Hepatocyte (in vitro differentiated cells): Measurements from ENCODE around the gene PRDX5. TPM values are rescaled to one million over a fixed set of nuclear protein-coding genes. Genes with fewer than 3 reads are reported as not detected.

Source experiments
- DNase-seq: peaks from one replicate; pipeline ENCODE4 v3.0.0-alpha.2; 2016; ENCODE audit warnings: low spot score
- H2AFZ ChIP-seq: fragments of 200-600 bp; sonication (generic); 2 replicates; pipeline ENCODE4 v1.6.0; 2016; ENCODE audit warnings: antibody characterized with exemption, mild to moderate bottlenecking
- H3K27ac ChIP-seq: fragments of 200-600 bp; sonication (generic); 2 replicates; pipeline ENCODE4 v1.5.1; 2016; ENCODE audit warnings: mild to moderate bottlenecking
- H3K27me3 ChIP-seq: fragments of 200-600 bp; sonication (generic); 2 replicates; pipeline ENCODE4 v1.6.1; 2016
- H3K36me3 ChIP-seq: fragments of 200-600 bp; sonication (generic); replicated peaks from 2 replicates; pipeline ENCODE4 v1.5.1; 2016; ENCODE audit warnings: low read depth; ENCODE audit not compliant: insufficient read depth
- H3K4me1 ChIP-seq: fragments of 200-600 bp; sonication (generic); 2 replicates; pipeline ENCODE4 v1.5.1; 2016; ENCODE audit warnings: mild to moderate bottlenecking, moderate library complexity; ENCODE audit not compliant: insufficient read depth
- H3K4me2 ChIP-seq: fragments of 200-600 bp; sonication (generic); 2 replicates; pipeline ENCODE4 v1.6.0; 2016
- H3K4me3 ChIP-seq: fragments of 200-600 bp; sonication (generic); 2 replicates; pipeline ENCODE4 v1.5.1; 2016; ENCODE audit warnings: mild to moderate bottlenecking
- H3K79me2 ChIP-seq: fragments of 200-600 bp; sonication (generic); 2 replicates; pipeline ENCODE4 v1.6.0; 2017; ENCODE audit warnings: mild to moderate bottlenecking
- H3K9me2 ChIP-seq: fragments of 200-600 bp; sonication (generic); replicated peaks from 2 replicates; pipeline ENCODE4 v1.6.0; 2017; ENCODE audit warnings: mild to moderate bottlenecking; ENCODE audit not compliant: insufficient read depth
- H3K9me3 ChIP-seq: fragments of 200-600 bp; sonication (generic); 2 replicates; pipeline ENCODE4 v1.5.1; 2016; ENCODE audit warnings: low read depth, mild to moderate bottlenecking
- H4K20me1 ChIP-seq: fragments of 200-600 bp; sonication (generic); 2 replicates; pipeline ENCODE4 v1.6.0; 2016; ENCODE audit warnings: mild to moderate bottlenecking; ENCODE audit not compliant: insufficient read depth, poor library complexity, severe bottlenecking
- EZH2 ChIP-seq: fragments of 200-600 bp; sonication (generic); IDR thresholded peaks from 2 replicates; pipeline ENCODE4 v1.6.1; 2016; ENCODE audit warnings: antibody characterized with exemption, mild to moderate bottlenecking, borderline replicate concordance
- EZH2phosphoT487 ChIP-seq: fragments of 200-600 bp; sonication (generic); IDR thresholded peaks from one replicate; pipeline ENCODE4 v1.6.1; 2018; ENCODE audit warnings: antibody characterized with exemption, mild to moderate bottlenecking, low read depth, moderate library complexity; ENCODE audit not compliant: unreplicated experiment, severe bottlenecking
- WGBS: methylation state at CpG from one replicate; pipeline ENCODE4 v1.1.6; 2016; ENCODE audit warnings: low lambda C conversion rate; ENCODE audit errors: missing lambda C conversion rate; 5-methylcytosine and 5-hydroxymethylcytosine counted together
- polyA plus RNA-seq: library from polyadenylated mRNA; unstranded; fragments of >200 nt; fragmentation: Nextera tagmentation; extraction: Ambion mirVana; gene quantifications from 2 replicates; pipeline ENCODE4 v1.2.1, GENCODE V29; 2016
- total RNA-seq: library from RNA; depleted of rRNA; stranded (reverse); fragments of >200 nt; gene quantifications from 2 replicates; pipeline ENCODE4 v1.2.3, GENCODE V29; 2014
- TF ChIP-seq, protein P1 (sequence below): fragments of 200-600 bp; sonication (generic); IDR thresholded peaks from 2 replicates; pipeline ENCODE4 v1.5.1; 2016; ENCODE audit warnings: antibody characterized with exemption, mild to moderate bottlenecking; ENCODE audit not compliant: poor library complexity

Gene PRDX5
- total and polyA plus RNA-seq, 2 experiments from 2014 or later: 267 to 517 TPM

DNA sequence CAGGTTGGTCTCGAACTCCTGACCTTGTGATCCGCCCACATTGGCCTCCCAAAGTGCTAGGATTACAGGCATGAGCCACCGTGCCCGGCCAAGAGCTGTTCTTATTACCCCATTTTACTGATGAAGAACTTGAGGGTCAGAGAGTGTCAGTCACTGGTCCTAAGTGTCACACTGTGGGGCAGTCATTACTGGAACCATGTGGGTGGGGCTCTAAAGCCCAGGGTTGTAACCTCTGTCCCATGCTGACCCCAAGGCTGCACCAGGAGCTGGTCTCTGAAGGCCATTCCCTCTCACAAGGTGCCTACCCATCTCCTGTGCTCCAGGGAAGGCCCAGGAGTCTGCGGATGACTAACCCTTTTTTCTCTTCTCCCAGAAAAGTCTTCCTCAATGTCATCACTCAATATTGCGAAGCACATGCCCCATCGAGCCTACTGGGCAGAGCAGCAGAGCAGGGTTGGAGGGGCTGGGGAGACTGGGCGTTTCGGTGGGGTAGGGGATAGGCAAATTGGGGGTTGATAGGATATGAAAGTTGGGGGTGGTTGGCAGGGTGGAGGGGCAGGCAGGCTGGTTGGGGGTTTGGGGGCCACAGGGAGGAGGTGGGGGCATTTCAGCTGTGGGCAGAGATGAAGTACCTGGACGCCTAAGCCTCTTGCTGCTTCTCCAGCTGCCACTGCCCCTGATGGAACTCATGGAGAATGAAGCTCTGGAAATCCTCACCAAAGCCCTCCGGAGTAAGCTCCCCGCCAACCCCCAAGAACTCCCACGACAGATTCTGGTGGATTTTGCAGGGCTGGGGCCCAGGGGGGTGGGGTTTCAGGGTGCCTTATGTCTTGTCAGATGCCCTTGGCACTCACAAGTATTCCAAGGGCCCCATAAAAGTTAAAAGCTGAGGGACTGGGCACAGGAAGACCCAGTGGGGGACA is 14.6 kb upstream of the PRDX5 start:
- Histone ChIP-seq H3K27ac (peak overlapping the region; percentile 87), H3K27me3 (peaks cover 25% of the 10 kb centered on the region)
- no peak for TF ChIP-seq EZH2
- TF ChIP-seq, protein P1, sequence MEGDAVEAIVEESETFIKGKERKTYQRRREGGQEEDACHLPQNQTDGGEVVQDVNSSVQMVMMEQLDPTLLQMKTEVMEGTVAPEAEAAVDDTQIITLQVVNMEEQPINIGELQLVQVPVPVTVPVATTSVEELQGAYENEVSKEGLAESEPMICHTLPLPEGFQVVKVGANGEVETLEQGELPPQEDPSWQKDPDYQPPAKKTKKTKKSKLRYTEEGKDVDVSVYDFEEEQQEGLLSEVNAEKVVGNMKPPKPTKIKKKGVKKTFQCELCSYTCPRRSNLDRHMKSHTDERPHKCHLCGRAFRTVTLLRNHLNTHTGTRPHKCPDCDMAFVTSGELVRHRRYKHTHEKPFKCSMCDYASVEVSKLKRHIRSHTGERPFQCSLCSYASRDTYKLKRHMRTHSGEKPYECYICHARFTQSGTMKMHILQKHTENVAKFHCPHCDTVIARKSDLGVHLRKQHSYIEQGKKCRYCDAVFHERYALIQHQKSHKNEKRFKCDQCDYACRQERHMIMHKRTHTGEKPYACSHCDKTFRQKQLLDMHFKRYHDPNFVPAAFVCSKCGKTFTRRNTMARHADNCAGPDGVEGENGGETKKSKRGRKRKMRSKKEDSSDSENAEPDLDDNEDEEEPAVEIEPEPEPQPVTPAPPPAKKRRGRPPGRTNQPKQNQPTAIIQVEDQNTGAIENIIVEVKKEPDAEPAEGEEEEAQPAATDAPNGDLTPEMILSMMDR: no peak
- TF ChIP-seq EZH2phosphoT487: no peak

DNA sequence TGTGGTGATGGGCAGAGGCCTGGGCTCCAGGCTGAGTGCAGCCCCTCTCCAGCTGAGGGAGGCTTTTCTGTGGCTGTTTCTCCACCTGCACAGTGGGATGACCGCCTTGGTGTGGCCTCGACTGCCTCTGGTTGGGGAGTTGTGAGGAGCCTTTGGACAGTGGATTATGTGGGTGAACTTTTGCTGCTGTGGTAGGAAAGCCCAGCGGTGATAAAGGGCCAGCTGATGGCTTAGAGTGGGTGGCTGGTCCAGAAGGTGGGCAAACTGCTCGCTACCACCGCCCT is 13.9 kb upstream of the PRDX5 start:
- H3K27me3 ChIP-seq: peaks cover 19% of the 10 kb centered on the region
- H3K36me3 ChIP-seq: no peaks in the 10 kb centered on the region
- no peaks in the 10 kb centered on the region for H3K9me3 ChIP-seq
- H4K20me1 ChIP-seq: no peaks in the 10 kb centered on the region
- no peak overlapping the region for H2AFZ ChIP-seq
- H3K4me1 ChIP-seq: peaks cover 29% of the 10 kb centered on the region
- peak overlapping the region; percentile 78 for H3K4me2 ChIP-seq
- no peaks in the 10 kb centered on the region for H3K9me2 ChIP-seq
- TF ChIP-seq, protein P1: no peak
- WGBS: 56% methylated on average over 5 of the region's 5 CpGs
- DNase-seq: no peak
- no peak overlapping the region for H3K4me3 ChIP-seq
- peak overlapping the region; percentile 87 for H3K27ac ChIP-seq
- peaks cover 28% of the 10 kb centered on the region for H3K79me2 ChIP-seq

More for the DNA sequence above, 14.6 kb upstream of the PRDX5 start:
- Histone ChIP-seq H3K4me3 (no peak overlapping the region), H4K20me1 (no peaks in the 10 kb centered on the region), H2AFZ (no peak overlapping the region), H3K9me2 (no peaks in the 10 kb centered on the region), H3K79me2 (peaks cover 24% of the 10 kb centered on the region), H3K9me3 (no peaks in the 10 kb centered on the region), H3K36me3 (no peaks in the 10 kb centered on the region), H3K4me2 (peak overlapping the region; percentile 78), H3K4me1 (peaks cover 31% of the 10 kb centered on the region)
- 87% methylated on average over 12 of the region's 13 CpGs for WGBS
- peak; percentile 3 for DNase-seq

DNA sequence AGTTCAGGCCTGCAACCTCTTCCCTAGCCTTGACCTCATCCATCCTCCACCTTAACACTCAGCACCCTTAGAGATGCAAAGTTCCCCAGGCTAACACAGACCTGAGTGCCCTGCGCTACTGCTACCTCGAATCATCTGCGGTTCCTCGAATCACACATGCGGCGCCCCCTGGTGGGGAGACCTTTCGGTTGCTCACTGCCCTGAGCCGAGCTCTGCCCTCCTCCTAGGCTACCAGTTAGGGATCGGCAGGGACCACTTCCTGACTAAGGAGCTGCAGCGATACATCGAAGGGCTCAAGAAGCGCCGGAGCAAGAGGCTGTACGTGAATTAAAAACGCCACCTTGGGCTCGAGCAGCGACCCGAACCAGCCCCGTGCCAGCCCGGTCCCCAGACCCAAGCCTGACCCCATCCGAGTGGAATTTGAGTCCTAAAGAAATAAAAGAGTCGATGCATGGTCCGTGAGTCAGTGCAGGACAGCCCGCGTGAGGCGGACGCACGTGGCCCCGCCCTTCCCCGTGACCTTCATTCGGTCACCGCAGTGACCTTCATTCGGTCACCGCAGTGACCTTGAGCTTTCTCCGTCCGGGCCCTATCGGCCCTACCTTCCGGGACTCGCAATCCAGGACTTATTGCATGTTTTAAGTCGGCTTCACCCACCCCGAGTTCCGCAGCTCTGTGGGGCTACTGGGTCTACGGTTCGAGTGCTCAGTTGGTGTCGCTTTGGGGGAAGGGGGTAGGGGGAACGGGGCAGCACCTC is 13.4 kb upstream of the PRDX5 start:
- Histone ChIP-seq H3K79me2 (peaks cover 33% of the 10 kb centered on the region), H3K4me2 (peak overlapping the region; percentile 78), H3K4me3 (peak overlapping the region; percentile 38), H4K20me1 (no peaks in the 10 kb centered on the region), H3K9me2 (no peaks in the 10 kb centered on the region), H2AFZ (peak overlapping the region; percentile 45), H3K4me1 (peaks cover 24% of the 10 kb centered on the region), H3K9me3 (no peaks in the 10 kb centered on the region), H3K27me3 (peaks cover 14% of the 10 kb centered on the region), H3K27ac (peak overlapping the region; percentile 87), H3K36me3 (no peaks in the 10 kb centered on the region)
- peak; percentile 96 for DNase-seq
- TF ChIP-seq EZH2phosphoT487 (no peak), EZH2 (no peak)
- TF ChIP-seq, protein P1: peak; percentile 93
- WGBS: 1% methylated on average over 44 of the region's 46 CpGs
